ENCODE measurements around the gene STX18.

The STX18 gene

DNA sequence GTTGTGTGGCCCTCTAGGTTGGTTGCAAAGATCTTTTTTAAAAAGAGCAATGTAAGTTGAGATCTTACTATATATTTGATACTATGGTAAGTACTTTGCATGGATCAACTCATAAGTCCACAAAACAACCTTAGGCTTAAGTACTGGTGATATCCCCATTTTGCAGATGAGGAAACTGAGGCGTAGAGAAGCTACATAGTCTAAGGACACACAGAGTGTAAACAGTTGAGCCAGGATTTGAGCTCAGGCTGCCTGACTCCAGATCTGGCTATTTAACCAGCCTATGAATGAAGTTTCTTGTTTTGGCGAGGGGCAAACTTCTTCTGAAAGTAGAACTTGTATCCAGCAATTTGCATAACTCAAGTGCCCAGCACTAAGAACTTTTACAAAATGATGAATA, 38.6 kb upstream of the STX18 start:
- Histone ChIP-seq H2AFZ (ENCODE audit: low read length) (no peak overlapping the region), H3K4me1 (ENCODE audit: low read length) (peaks cover 3% of the 10 kb centered on the region; the same call in 1 of the 2 replicates), H4K20me1 (ENCODE audit: insufficient read depth, low read length) (no peaks in the 10 kb centered on the region), H3K4me2 (ENCODE audit: low read depth, low read length) (no peak overlapping the region), H3K4me3 (ENCODE audit: low read length) (no peak overlapping the region), H3K27me3 (replicated peaks; ENCODE audit: insufficient read depth, low read length) (no peaks in the 10 kb centered on the region), H3K9ac (ENCODE audit: low read length) (no peak overlapping the region), H3K27ac (ENCODE audit: low read length) (no peak overlapping the region), H3K36me3 (replicated peaks; ENCODE audit: insufficient read depth, low read length) (no peaks in the 10 kb centered on the region), H3K79me2 (ENCODE audit: low read length) (no peaks in the 10 kb centered on the region), H3K9me3 (replicated peaks; ENCODE audit: insufficient read depth, low read length) (no peaks in the 10 kb centered on the region), H3F3A (ENCODE audit: insufficient read depth, low read length) (peaks cover 3% of the 10 kb centered on the region; the same call in 1 of the 2 replicates), H3K9me2 (replicated peaks; ENCODE audit: insufficient read depth, low read length) (no peaks in the 10 kb centered on the region)
- TF ChIP-seq, protein P1, sequence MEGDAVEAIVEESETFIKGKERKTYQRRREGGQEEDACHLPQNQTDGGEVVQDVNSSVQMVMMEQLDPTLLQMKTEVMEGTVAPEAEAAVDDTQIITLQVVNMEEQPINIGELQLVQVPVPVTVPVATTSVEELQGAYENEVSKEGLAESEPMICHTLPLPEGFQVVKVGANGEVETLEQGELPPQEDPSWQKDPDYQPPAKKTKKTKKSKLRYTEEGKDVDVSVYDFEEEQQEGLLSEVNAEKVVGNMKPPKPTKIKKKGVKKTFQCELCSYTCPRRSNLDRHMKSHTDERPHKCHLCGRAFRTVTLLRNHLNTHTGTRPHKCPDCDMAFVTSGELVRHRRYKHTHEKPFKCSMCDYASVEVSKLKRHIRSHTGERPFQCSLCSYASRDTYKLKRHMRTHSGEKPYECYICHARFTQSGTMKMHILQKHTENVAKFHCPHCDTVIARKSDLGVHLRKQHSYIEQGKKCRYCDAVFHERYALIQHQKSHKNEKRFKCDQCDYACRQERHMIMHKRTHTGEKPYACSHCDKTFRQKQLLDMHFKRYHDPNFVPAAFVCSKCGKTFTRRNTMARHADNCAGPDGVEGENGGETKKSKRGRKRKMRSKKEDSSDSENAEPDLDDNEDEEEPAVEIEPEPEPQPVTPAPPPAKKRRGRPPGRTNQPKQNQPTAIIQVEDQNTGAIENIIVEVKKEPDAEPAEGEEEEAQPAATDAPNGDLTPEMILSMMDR (IDR thresholded peaks at IDR 0.05; ENCODE audit: low read length) = no peak
- TF ChIP-seq EZH2 (optimal IDR thresholded peaks at IDR 0.05; ENCODE audit: low read depth, low read length) (no peak), EZH2phosphoT487 (IDR thresholded peaks at IDR 0.05; ENCODE audit: low read length) (no peak)
- DNase-seq = no peak

DNA sequence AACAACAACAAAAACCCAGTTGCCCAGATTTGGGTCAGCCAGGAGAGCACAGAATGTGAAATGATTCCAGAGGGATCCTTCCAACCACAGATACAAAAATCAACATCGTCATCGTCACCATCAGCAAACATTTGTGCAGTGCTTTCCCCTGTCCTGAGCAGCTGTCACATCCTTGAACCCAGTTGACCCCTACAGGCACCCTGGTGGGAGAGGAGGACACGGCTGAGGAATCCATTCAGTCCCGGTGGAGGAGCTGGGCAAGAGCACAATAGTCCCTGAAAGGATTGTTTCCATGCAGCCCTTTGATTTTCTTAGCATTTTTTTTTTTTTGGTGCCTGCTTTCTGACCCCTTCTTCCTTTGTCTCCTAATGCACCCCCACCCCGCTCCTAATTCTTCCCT, 37.1 kb upstream of the STX18 start:
- Histone ChIP-seq H3K9ac (ENCODE audit: low read length) (no peak overlapping the region), H3K79me2 (ENCODE audit: low read length) (no peaks in the 10 kb centered on the region), H3K4me3 (ENCODE audit: low read length) (no peak overlapping the region), H3K27ac (ENCODE audit: low read length) (no peak overlapping the region), H3K36me3 (replicated peaks; ENCODE audit: insufficient read depth, low read length) (no peaks in the 10 kb centered on the region), H2AFZ (ENCODE audit: low read length) (no peak overlapping the region), H3K27me3 (replicated peaks; ENCODE audit: insufficient read depth, low read length) (no peaks in the 10 kb centered on the region), H3F3A (ENCODE audit: insufficient read depth, low read length) (peaks cover 6% of the 10 kb centered on the region; the same call in 1 of the 2 replicates), H3K9me2 (replicated peaks; ENCODE audit: insufficient read depth, low read length) (no peaks in the 10 kb centered on the region), H3K4me1 (ENCODE audit: low read length) (peaks cover 9% of the 10 kb centered on the region; the same call in 1 of the 2 replicates), H4K20me1 (ENCODE audit: insufficient read depth, low read length) (no peaks in the 10 kb centered on the region), H3K4me2 (ENCODE audit: low read depth, low read length) (no peak overlapping the region), H3K9me3 (replicated peaks; ENCODE audit: insufficient read depth, low read length) (no peaks in the 10 kb centered on the region)
- no peak for DNase-seq
- no peak for TF ChIP-seq EZH2 (optimal IDR thresholded peaks at IDR 0.05; ENCODE audit: low read depth, low read length)
- TF ChIP-seq, protein P1 (IDR thresholded peaks at IDR 0.05; ENCODE audit: low read length) = no peak
- TF ChIP-seq EZH2phosphoT487 (IDR thresholded peaks at IDR 0.05; ENCODE audit: low read length) = no peak

DNA sequence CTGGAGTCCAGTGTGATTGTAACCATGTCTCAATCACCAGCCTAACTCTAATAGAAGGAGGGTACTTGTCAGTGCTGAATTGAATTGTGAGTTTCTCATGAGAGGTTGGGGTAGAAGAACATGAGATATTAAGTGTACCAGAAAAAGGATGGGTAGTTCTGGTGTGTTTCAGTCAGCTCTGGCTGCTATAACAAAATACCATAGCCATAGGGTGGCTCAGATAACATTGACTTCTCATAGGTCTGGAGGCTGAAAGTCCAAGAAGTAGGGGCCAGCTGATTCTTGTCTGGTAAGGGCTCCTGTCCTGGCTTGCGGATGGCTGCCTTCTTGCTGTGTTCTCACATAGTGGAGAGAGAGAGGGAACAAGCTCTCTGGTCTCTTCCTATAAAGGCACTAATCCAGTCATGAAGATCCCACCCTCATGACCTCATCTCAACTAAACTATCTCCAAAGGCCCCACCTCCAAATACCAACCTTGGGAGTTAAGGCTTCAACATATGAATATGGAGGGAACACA, 35.6 kb upstream of the STX18 start:
- no peak overlapping the region for H3K4me3 ChIP-seq (ENCODE audit: low read length)
- TF ChIP-seq EZH2phosphoT487 (IDR thresholded peaks at IDR 0.05; ENCODE audit: low read length) = no peak
- TF ChIP-seq, protein P1 (IDR thresholded peaks at IDR 0.05; ENCODE audit: low read length) = no peak
- TF ChIP-seq EZH2 (optimal IDR thresholded peaks at IDR 0.05; ENCODE audit: low read depth, low read length) = no peak
- H3K4me2 ChIP-seq (ENCODE audit: low read depth, low read length) = no peak overlapping the region
- no peaks in the 10 kb centered on the region for H3K79me2 ChIP-seq (ENCODE audit: low read length)
- peaks cover 13% of the 10 kb centered on the region; the same call in 1 of the 2 replicates for H3K4me1 ChIP-seq (ENCODE audit: low read length)
- no peaks in the 10 kb centered on the region for H3K36me3 ChIP-seq (replicated peaks; ENCODE audit: insufficient read depth, low read length)
- no peaks in the 10 kb centered on the region for H3K9me3 ChIP-seq (replicated peaks; ENCODE audit: insufficient read depth, low read length)
- no peaks in the 10 kb centered on the region for H4K20me1 ChIP-seq (ENCODE audit: insufficient read depth, low read length)
- no peaks in the 10 kb centered on the region for H3K27me3 ChIP-seq (replicated peaks; ENCODE audit: insufficient read depth, low read length)
- DNase-seq = no peak
- no peak overlapping the region for H3K27ac ChIP-seq (ENCODE audit: low read length)
- peaks cover 6% of the 10 kb centered on the region; the same call in 1 of the 2 replicates for H3F3A ChIP-seq (ENCODE audit: insufficient read depth, low read length)
- H3K9ac ChIP-seq (ENCODE audit: low read length) = no peak overlapping the region
- H3K9me2 ChIP-seq (replicated peaks; ENCODE audit: insufficient read depth, low read length) = no peaks in the 10 kb centered on the region
- H2AFZ ChIP-seq (ENCODE audit: low read length) = no peak overlapping the region
